Neuronal stem cell (in vitro differentiated cells): ENCODE results near the gene PKP4.

Experiments
- DNase-seq: peaks from one replicate; pipeline ENCODE4 v3.0.0-alpha.2; 2013; ENCODE audit warnings: low spot score
- H2AFZ ChIP-seq: one replicate; pipeline ENCODE4 v1.6.1; 2013; ENCODE audit warnings: mild to moderate bottlenecking, low read length, inconsistent platforms
- H2AK5ac ChIP-seq: 2 replicates; pipeline ENCODE4 v1.6.1; 2013; ENCODE audit warnings: low read depth, mild to moderate bottlenecking, inconsistent platforms, low read length, moderate library complexity, mixed read lengths
- H2BK120ac ChIP-seq: 2 replicates; pipeline ENCODE4 v1.6.1; 2013; ENCODE audit warnings: low read depth, mild to moderate bottlenecking, inconsistent platforms, low read length, moderate library complexity, mixed read lengths
- H2BK12ac ChIP-seq: one replicate; pipeline ENCODE4 v1.6.1; 2013; ENCODE audit warnings: low read length, inconsistent platforms
- H2BK15ac ChIP-seq: 2 replicates; pipeline ENCODE4 v1.6.1; 2013; ENCODE audit warnings: mild to moderate bottlenecking, low read length, inconsistent platforms, mixed read lengths
- H2BK5ac ChIP-seq: one replicate; pipeline ENCODE4 v1.6.1; 2013; ENCODE audit warnings: inconsistent platforms, mild to moderate bottlenecking, low read length, moderate library complexity
- H3K14ac ChIP-seq: one replicate; pipeline ENCODE4 v1.6.1; 2013; ENCODE audit warnings: low read length, inconsistent platforms
- H3K18ac ChIP-seq: 2 replicates; pipeline ENCODE4 v1.6.1; 2013; ENCODE audit warnings: low read length, inconsistent platforms
- H3K23ac ChIP-seq: 2 replicates; pipeline ENCODE4 v1.6.1; 2013; ENCODE audit warnings: low read depth, mild to moderate bottlenecking, mixed read lengths, low read length, inconsistent platforms; ENCODE audit not compliant: poor library complexity
- H3K27ac ChIP-seq: replicated peaks from 3 replicates; pipeline ENCODE4 v1.5.1; 2013; ENCODE audit warnings: low read length, inconsistent platforms
- H3K27me3 ChIP-seq, 3 experiments: 2 replicates each; pipeline ENCODE4 v1.6.1; 2013; ENCODE audit warnings: low read length in 3 of 3, mild to moderate bottlenecking in 2 of 3, inconsistent platforms in 1 of 3, low read depth in 1 of 3, mixed read lengths in 1 of 3, moderate library complexity in 1 of 3; ENCODE audit not compliant: control insufficient read depth in 3 of 3, insufficient read depth in 3 of 3
- H3K36me3 ChIP-seq, 2 donors: replicated peaks in 1 of 2; 2 replicates each; pipeline ENCODE4 v1.6.1; 2013; ENCODE audit warnings: low read length in 2 of 2; ENCODE audit not compliant: control insufficient read depth in 2 of 2, insufficient read depth in 2 of 2
- H3K4ac ChIP-seq: 2 replicates; pipeline ENCODE4 v1.6.1; 2013; ENCODE audit warnings: inconsistent platforms, mild to moderate bottlenecking, low read length, moderate library complexity
- H3K4me1 ChIP-seq, 2 donors: 1 replicate in 1 of 2; 2 replicates in 1 of 2; pipeline ENCODE4 v1.6.1; 2013; ENCODE audit warnings: low read length in 2 of 2, low read depth in 1 of 2; ENCODE audit not compliant: control insufficient read depth in 2 of 2, insufficient read depth in 1 of 2
- H3K4me2 ChIP-seq: one replicate; pipeline ENCODE4 v1.6.1; 2013; ENCODE audit warnings: mild to moderate bottlenecking, low read length, inconsistent platforms; ENCODE audit not compliant: insufficient read depth, poor library complexity, severe bottlenecking
- H3K4me3 ChIP-seq, 2 donors: 2 replicates each; pipeline ENCODE4 v1.5.1; 2013; ENCODE audit warnings: low read length in 2 of 2, mild to moderate bottlenecking in 2 of 2, inconsistent platforms in 1 of 2, moderate library complexity in 1 of 2
- H3K79me1 ChIP-seq: one replicate; pipeline ENCODE4 v1.6.1; 2013; ENCODE audit warnings: low read depth, mild to moderate bottlenecking, inconsistent platforms, low read length, moderate library complexity
- H3K9ac ChIP-seq: one replicate; pipeline ENCODE4 v1.6.1; 2013; ENCODE audit warnings: mild to moderate bottlenecking, low read depth, low read length, inconsistent platforms; ENCODE audit not compliant: poor library complexity
- H3K9me3 ChIP-seq, 2 donors: replicated peaks in 1 of 2; 2 replicates each; pipeline versions ENCODE3 to v1.6.1; 2013; ENCODE audit warnings: low read length in 2 of 2, mild to moderate bottlenecking in 2 of 2, inconsistent platforms in 1 of 2, low read depth in 1 of 2, mixed read lengths in 1 of 2, moderate library complexity in 1 of 2; ENCODE audit not compliant: control insufficient read depth in 2 of 2, insufficient read depth in 1 of 2
- H4K8ac ChIP-seq: one replicate; pipeline ENCODE4 v1.6.1; 2013; ENCODE audit warnings: low read depth, mild to moderate bottlenecking, inconsistent platforms, low read length, moderate library complexity
- H4K91ac ChIP-seq: one replicate; pipeline ENCODE4 v1.6.1; 2013; ENCODE audit warnings: low read length, low read depth, mild to moderate bottlenecking, inconsistent platforms; ENCODE audit not compliant: poor library complexity
- WGBS, 2 donors: extraction: QIAGEN DNeasy Blood & Tissue Kit; methylation state at CpG; one replicate each; pipeline ENCODE4 v1.1.7; 2013; ENCODE audit warnings: missing lambda C conversion rate in 2 of 2, mixed read lengths in 1 of 2; ENCODE audit not compliant: insufficient read length in 2 of 2, insufficient replicate concordance in 1 of 2; ENCODE audit errors: extremely low coverage in 2 of 2; 5-methylcytosine and 5-hydroxymethylcytosine counted together

PKP4 gene

GRCh38 chr2:158509928-158510797 is 53.4 kb downstream of the PKP4 start:
- Histone ChIP-seq H2BK12ac (no peak overlapping the region), H3K4me2 (no peak overlapping the region), H4K8ac (no peak overlapping the region), H3K18ac (no peak overlapping the region), H3K36me3 (peaks cover 1 to 6% of the 10 kb centered on the region in 2 donors), H3K79me1 (peaks cover 4% of the 10 kb centered on the region), H3K14ac (no peak overlapping the region), H2AFZ (no peak overlapping the region), H3K27me3 (no peaks in the 10 kb centered on the region), H2BK120ac (no peak overlapping the region), H3K27ac (no peak overlapping the region), H3K4ac (no peak overlapping the region), H3K23ac (no peak overlapping the region), H3K4me1 (no peaks in the 10 kb centered on the region), H3K4me3 (no peak overlapping the region), H2BK5ac (no peak overlapping the region), H4K91ac (no peak overlapping the region), H3K9ac (no peak overlapping the region), H2BK15ac (no peak overlapping the region), H2AK5ac (no peak overlapping the region), H3K9me3 (no peaks in the 10 kb centered on the region)
- DNase-seq, result no peak
- no CpG with 5 or more reads among the region's 2 CpGs for WGBS, 2 donors

GRCh38 chr2:158510887-158511286 is 54.1 kb downstream of the PKP4 start:
- H3K27me3 ChIP-seq, result no peaks in the 10 kb centered on the region
- H3K79me1 ChIP-seq, result peaks cover 4% of the 10 kb centered on the region
- no peak overlapping the region for H3K9ac ChIP-seq
- no peak overlapping the region for H2BK5ac ChIP-seq
- WGBS, 2 donors, result no CpG with 5 or more reads among the region's 8 CpGs
- H3K23ac ChIP-seq, result no peak overlapping the region
- no peak overlapping the region for H3K4me3 ChIP-seq
- no peak overlapping the region for H2AK5ac ChIP-seq
- H3K36me3 ChIP-seq, result peaks cover 1 to 6% of the 10 kb centered on the region in 2 donors
- no peak overlapping the region for H2BK120ac ChIP-seq
- H3K4me1 ChIP-seq, result no peaks in the 10 kb centered on the region
- H3K27ac ChIP-seq, result no peak overlapping the region
- no peak overlapping the region for H3K4ac ChIP-seq
- H4K8ac ChIP-seq, result no peak overlapping the region
- no peak overlapping the region for H2BK12ac ChIP-seq
- H2AFZ ChIP-seq, result no peak overlapping the region
- H3K4me2 ChIP-seq, result no peak overlapping the region
- no peak overlapping the region for H2BK15ac ChIP-seq
- H3K18ac ChIP-seq, result no peak overlapping the region
- no peak overlapping the region for H3K14ac ChIP-seq
- no peak for DNase-seq
- no peak overlapping the region for H4K91ac ChIP-seq
- no peaks in the 10 kb centered on the region for H3K9me3 ChIP-seq

- Histone ChIP-seq H2BK120ac (no peak overlapping the region), H3K4me3 (no peak overlapping the region), H3K4me1 (no peaks in the 10 kb centered on the region), H3K27me3 (no peaks in the 10 kb centered on the region), H2BK5ac (no peak overlapping the region), H2BK12ac (no peak overlapping the region), H3K4me2 (no peak overlapping the region), H3K14ac (no peak overlapping the region), H3K9ac (no peak overlapping the region), H3K79me1 (peaks cover 4% of the 10 kb centered on the region), H3K18ac (no peak overlapping the region), H2AK5ac (no peak overlapping the region), H3K36me3 (peaks cover 1 to 6% of the 10 kb centered on the region in 2 donors), H3K23ac (no peak overlapping the region), H2AFZ (no peak overlapping the region), H2BK15ac (no peak overlapping the region), H4K91ac (no peak overlapping the region), H3K4ac (no peak overlapping the region), H3K27ac (no peak overlapping the region), H4K8ac (no peak overlapping the region), H3K9me3 (no peaks in the 10 kb centered on the region)
- no peak for DNase-seq
These were observed 55.0 kb downstream of the PKP4 start for GRCh38 chr2:158511706-158512105.

- H2BK5ac ChIP-seq, result no peak overlapping the region
- H2BK120ac ChIP-seq, result no peak overlapping the region
- no peak overlapping the region for H3K27ac ChIP-seq
- no peak overlapping the region for H3K23ac ChIP-seq
- H4K8ac ChIP-seq, result no peak overlapping the region
- no peak overlapping the region for H2AK5ac ChIP-seq
- H3K18ac ChIP-seq, result no peak overlapping the region
- H3K14ac ChIP-seq, result no peak overlapping the region
- H2BK12ac ChIP-seq, result no peak overlapping the region
- H3K36me3 ChIP-seq, result peaks cover 1 to 6% of the 10 kb centered on the region in 2 donors
- H4K91ac ChIP-seq, result no peak overlapping the region
- no peaks in the 10 kb centered on the region for H3K4me1 ChIP-seq
- DNase-seq, result no peak
- H3K27me3 ChIP-seq, result no peaks in the 10 kb centered on the region
- H2AFZ ChIP-seq, result no peak overlapping the region
- H3K79me1 ChIP-seq, result peaks cover 4% of the 10 kb centered on the region
- no peak overlapping the region for H2BK15ac ChIP-seq
- H3K9ac ChIP-seq, result no peak overlapping the region
- no peaks in the 10 kb centered on the region for H3K9me3 ChIP-seq
- no peak overlapping the region for H3K4ac ChIP-seq
- H3K4me3 ChIP-seq, result no peak overlapping the region
- no peak overlapping the region for H3K4me2 ChIP-seq
- whole genome bisulfite sequencing, 2 donors, result no CpG with 5 or more reads among the region's 1 CpG
These were observed 55.6 kb downstream of the PKP4 start for GRCh38 chr2:158512323-158512722.
